Measurements from ENCODE around the gene ROBO2.

The ROBO2 gene, protein sequence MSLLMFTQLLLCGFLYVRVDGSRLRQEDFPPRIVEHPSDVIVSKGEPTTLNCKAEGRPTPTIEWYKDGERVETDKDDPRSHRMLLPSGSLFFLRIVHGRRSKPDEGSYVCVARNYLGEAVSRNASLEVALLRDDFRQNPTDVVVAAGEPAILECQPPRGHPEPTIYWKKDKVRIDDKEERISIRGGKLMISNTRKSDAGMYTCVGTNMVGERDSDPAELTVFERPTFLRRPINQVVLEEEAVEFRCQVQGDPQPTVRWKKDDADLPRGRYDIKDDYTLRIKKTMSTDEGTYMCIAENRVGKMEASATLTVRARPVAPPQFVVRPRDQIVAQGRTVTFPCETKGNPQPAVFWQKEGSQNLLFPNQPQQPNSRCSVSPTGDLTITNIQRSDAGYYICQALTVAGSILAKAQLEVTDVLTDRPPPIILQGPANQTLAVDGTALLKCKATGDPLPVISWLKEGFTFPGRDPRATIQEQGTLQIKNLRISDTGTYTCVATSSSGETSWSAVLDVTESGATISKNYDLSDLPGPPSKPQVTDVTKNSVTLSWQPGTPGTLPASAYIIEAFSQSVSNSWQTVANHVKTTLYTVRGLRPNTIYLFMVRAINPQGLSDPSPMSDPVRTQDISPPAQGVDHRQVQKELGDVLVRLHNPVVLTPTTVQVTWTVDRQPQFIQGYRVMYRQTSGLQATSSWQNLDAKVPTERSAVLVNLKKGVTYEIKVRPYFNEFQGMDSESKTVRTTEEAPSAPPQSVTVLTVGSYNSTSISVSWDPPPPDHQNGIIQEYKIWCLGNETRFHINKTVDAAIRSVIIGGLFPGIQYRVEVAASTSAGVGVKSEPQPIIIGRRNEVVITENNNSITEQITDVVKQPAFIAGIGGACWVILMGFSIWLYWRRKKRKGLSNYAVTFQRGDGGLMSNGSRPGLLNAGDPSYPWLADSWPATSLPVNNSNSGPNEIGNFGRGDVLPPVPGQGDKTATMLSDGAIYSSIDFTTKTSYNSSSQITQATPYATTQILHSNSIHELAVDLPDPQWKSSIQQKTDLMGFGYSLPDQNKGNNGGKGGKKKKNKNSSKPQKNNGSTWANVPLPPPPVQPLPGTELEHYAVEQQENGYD (N-terminal part only)

DNA sequence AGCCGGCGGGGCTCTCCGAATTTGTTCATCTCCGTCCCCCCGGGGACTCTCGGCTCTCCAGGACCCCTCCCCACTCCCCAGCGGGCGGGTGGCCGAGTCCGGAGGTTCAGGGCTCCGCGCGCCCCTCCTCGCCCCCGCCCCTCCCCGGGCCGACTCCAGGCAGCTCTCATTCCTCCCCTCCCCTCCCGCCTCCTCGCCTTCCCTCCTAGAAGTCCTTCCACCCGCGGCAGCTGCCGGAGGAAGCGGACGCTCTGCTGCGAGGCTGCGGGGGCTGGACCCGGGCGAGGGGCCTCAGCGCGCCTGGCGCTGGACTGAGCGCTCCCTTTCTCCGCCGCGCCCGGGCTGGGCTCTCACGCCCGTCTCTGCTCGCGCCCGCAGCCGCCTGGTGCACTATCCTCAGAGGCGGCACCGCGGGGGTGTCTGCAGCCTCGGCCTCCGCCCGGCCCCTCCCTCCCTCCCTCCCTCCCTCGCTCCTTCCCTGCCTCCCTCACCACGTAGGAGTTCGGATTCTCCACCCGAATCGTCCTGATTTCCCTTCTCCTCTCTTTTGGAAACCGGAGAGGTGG lies at the start of gene ROBO2:
Gene ROBO2, plus strand, starts transcription at position 494 of the 566 bp plus-strand sequence. CDS start 687 bp downstream, outside the sequence.
- H3K27ac ChIP-seq = no peak within 1 kb of the TSS
- TF ChIP-seq ZFX (IDR thresholded peaks at IDR 0.05) = no peak
- TF ChIP-seq, protein P1, sequence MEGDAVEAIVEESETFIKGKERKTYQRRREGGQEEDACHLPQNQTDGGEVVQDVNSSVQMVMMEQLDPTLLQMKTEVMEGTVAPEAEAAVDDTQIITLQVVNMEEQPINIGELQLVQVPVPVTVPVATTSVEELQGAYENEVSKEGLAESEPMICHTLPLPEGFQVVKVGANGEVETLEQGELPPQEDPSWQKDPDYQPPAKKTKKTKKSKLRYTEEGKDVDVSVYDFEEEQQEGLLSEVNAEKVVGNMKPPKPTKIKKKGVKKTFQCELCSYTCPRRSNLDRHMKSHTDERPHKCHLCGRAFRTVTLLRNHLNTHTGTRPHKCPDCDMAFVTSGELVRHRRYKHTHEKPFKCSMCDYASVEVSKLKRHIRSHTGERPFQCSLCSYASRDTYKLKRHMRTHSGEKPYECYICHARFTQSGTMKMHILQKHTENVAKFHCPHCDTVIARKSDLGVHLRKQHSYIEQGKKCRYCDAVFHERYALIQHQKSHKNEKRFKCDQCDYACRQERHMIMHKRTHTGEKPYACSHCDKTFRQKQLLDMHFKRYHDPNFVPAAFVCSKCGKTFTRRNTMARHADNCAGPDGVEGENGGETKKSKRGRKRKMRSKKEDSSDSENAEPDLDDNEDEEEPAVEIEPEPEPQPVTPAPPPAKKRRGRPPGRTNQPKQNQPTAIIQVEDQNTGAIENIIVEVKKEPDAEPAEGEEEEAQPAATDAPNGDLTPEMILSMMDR (conservative IDR thresholded peaks at IDR 0.05) = no peak

DNA sequence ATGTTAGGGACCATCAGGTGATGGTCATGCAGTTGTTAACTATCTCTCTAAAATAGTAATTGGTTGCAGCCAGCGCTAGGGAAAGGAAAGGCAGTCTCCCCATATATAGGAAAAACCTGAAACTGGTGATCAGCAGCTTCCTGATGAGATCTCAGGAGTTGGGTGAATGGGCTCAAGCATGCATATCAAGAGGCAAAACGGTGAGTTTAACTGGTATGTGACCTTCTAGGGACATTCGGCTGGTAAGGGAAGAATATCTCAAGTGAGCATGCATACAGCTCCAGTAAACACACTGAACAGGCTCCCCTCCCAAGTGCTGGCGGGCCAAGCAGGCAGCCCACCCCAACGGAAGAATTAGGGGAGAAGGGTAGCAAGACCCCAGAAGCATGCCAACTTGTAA lies 49.3 kb upstream of the ROBO2 start:
- TF ChIP-seq, protein P1 (conservative IDR thresholded peaks at IDR 0.05) = no peak
- TF ChIP-seq ZFX (IDR thresholded peaks at IDR 0.05) = no peak

DNA sequence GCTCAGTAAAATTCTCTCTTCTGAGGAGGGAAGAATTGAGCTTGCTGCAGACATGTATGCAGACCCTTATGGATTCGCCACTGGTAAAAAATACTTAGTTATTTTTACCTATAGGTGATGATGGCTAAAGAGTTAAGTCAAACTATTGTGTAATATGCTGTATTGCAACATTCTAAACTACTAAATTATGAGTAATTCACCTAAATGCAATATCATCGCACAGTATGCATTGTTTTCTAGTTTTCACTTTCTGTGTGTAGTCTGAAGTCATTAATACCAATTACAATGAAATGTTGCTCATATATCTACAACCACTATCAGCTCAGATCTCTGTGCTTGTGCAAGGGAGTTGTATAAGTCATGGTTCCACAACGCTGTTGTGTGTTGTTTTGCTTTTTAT lies 48.7 kb upstream of the ROBO2 start:
- no peak overlapping the region for H3K27ac ChIP-seq
- TF ChIP-seq, protein P1 (conservative IDR thresholded peaks at IDR 0.05) = no peak
- no peak for TF ChIP-seq ZFX (IDR thresholded peaks at IDR 0.05)

More for the DNA sequence above, 49.3 kb upstream of the ROBO2 start:
- no peak overlapping the region for H3K27ac ChIP-seq

DNA sequence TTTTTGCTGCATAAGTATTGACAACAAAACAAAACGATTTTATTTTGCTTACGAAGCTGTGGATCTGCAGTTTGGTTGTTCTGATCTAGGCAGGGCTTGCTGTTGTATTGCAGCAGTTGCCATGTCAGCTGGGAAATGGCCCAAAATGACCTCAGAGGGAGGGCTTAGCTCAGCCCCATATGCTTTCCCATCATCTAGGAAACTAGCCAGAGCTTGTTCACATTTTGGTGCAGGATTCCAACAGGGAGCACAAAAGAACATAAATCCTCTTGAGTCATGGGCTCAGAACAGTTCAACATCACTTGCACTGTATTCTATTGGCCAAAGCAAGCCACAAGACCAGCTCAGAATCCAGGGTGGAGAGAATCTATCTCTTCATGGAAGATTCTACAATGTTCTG lies 42.2 kb upstream of the ROBO2 start:
- no peak overlapping the region for H3K27ac ChIP-seq
- TF ChIP-seq ZFX (IDR thresholded peaks at IDR 0.05) = no peak
- TF ChIP-seq, protein P1 (conservative IDR thresholded peaks at IDR 0.05) = no peak

DNA sequence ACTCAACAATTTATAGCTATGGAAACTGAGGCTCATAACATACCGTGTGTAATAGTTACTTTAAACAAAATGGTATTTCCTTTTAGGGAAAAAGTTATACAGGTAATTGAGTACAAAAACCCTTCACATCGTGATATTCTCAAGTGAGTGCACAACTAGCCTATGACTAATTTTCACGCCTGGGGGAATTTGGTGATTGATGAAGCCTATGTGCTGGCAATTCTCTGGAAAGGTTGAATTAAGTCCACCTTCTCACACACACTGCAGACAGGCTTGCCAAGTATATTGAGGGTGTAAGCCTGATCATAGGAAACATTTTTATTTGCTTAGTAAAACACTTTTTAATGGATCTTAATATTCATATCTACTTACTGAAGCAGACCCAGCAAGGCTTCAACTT lies 41.3 kb upstream of the ROBO2 start:
- no peak for TF ChIP-seq ZFX (IDR thresholded peaks at IDR 0.05)
- TF ChIP-seq, protein P1 (conservative IDR thresholded peaks at IDR 0.05) = no peak
- no peak overlapping the region for H3K27ac ChIP-seq

DNA sequence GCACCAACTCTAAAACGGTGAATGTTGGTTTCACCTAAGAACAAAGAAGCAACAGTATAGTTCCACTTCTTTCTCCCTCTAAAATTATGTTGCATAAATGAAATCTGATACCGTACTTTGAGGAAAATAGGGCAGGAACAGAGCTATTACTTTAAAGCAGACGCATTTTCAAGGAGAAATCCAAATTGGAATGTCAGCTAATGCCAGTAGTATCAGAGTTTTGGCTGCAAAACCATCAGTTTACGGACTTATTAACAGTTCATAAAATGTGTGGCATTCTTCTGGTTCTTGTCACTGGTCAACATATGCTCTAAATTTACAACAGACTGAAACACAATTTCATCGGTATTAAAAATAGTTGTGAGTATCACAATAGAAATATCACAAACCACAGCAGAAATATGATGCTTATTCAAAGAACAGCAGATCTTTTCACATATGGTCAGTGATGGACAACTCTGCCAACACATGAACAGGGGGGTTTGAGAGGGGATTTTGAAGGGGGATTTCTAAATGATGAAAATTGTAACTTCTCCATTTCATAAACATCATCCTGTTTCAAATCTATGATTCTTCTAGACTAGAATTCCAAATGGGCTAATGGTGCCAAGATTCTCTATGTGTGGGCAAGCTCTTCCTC lies 38.7 kb upstream of the ROBO2 start:
- TF ChIP-seq ZFX (IDR thresholded peaks at IDR 0.05) = no peak
- no peak overlapping the region for H3K27ac ChIP-seq

DNA sequence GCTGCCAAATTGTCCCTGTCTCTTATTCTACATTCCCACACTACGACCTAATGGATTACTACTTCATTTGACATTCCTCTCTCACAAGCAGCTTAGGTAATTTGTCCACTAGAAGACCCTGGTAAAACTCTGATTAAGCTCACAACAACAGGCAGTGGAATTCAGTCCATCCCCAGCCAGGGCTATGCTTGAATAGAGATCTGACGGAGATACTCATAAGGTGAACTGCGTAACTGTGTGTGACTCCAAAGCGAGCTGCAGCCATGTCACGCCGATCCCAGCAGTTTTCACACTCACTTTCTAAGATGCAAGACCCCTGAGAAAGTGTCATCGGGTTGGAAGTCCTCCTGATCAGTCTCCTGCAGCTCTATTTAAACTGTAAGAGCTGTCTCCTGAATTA lies 25.7 kb upstream of the ROBO2 start:
- H3K27ac ChIP-seq = no peak overlapping the region
- no peak for TF ChIP-seq ZFX (IDR thresholded peaks at IDR 0.05)
- TF ChIP-seq, protein P1 (conservative IDR thresholded peaks at IDR 0.05) = no peak
